GM12872 (cell line): ENCODE measurements around the gene EXOC4.

Source experiments
- CTCF ChIP-seq: IDR thresholded peaks from 3 replicates; pipeline ENCODE4 v1.5.1; 2011; ENCODE audit warnings: low read depth, mild to moderate bottlenecking, low read length, moderate library complexity; ENCODE audit not compliant: insufficient read depth

The EXOC4 gene

GRCh38 chr7:133642907-133643306, 390.0 kb downstream of the EXOC4 start:
- no peak for TF ChIP-seq CTCF

- no peak for TF ChIP-seq CTCF
These were observed 393.1 kb downstream of the EXOC4 start for GRCh38 chr7:133645884-133646391.

- no peak for TF ChIP-seq CTCF
These were observed 393.8 kb downstream of the EXOC4 start for GRCh38 chr7:133646472-133647315.

GRCh38 chr7:133649593-133649992, 396.7 kb downstream of the EXOC4 start:
- no peak for TF ChIP-seq CTCF

GRCh38 chr7:133650069-133650468, 397.2 kb downstream of the EXOC4 start:
- TF ChIP-seq CTCF = no peak

GRCh38 chr7:133650487-133651300, 397.8 kb downstream of the EXOC4 start:
- TF ChIP-seq CTCF = no peak

GRCh38 chr7:133652547-133652946, 399.7 kb downstream of the EXOC4 start:
- TF ChIP-seq CTCF = no peak
